WERI-Rb-1 (cell line): ENCODE results near the gene NEK6.

Experiments used
- DNase-seq: peaks from one replicate; pipeline ENCODE4 v3.0.0-alpha.2; 2020
- H3K27ac ChIP-seq: fragments of 250-450 bp; sonication (Bioruptor Pico); 2 replicates; pipeline ENCODE4 v1.5.1; 2020; ENCODE audit warnings: mild to moderate bottlenecking, moderate library complexity
- H3K27me3 ChIP-seq: fragments of 250-450 bp; sonication (Bioruptor Pico); 2 replicates; pipeline ENCODE4 v1.5.1; 2021; ENCODE audit warnings: mild to moderate bottlenecking, low read depth, moderate library complexity; ENCODE audit not compliant: insufficient read depth, severe bottlenecking
- H3K36me3 ChIP-seq: fragments of 250-450 bp; sonication (Bioruptor Pico); 2 replicates; pipeline ENCODE4 v1.5.1; 2020; ENCODE audit warnings: mild to moderate bottlenecking, moderate library complexity
- H3K4me3 ChIP-seq: 2 replicates; pipeline ENCODE4 v1.5.1; 2011; ENCODE audit warnings: low read depth, mild to moderate bottlenecking, control low read depth, low read length
- H3K9me3 ChIP-seq: fragments of 250-450 bp; sonication (Bioruptor Pico); 2 replicates; pipeline ENCODE4 v1.5.1; 2021; ENCODE audit warnings: mild to moderate bottlenecking, moderate library complexity; ENCODE audit not compliant: severe bottlenecking
- TF ChIP-seq, protein P1 (sequence below): IDR thresholded peaks from 2 replicates; pipeline ENCODE4 v1.5.1; 2011; ENCODE audit warnings: low read depth, mild to moderate bottlenecking, control low read depth, inconsistent platforms, low read length

The NEK6 gene

DNA sequence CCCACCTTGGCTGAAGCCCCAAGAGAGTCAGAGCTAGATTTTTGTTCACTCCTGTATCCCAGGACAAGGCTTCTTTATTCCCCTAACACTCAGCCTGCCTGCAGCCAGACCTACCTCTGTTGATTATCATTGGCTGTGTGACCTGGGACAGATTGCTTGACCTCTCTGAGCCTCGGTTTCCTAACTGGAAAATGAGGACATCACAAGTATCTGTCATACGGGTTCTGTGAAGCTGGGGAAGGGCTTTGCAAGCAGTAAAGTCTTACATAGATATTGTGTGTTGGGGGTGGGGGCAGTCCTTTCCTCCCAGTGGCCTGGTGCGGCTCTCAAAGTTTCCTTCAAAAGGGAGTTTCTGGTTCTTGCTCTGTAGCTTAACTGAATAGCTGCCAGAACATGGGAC lies 2.5 kb upstream of the NEK6 start:
- TF ChIP-seq, protein P1, sequence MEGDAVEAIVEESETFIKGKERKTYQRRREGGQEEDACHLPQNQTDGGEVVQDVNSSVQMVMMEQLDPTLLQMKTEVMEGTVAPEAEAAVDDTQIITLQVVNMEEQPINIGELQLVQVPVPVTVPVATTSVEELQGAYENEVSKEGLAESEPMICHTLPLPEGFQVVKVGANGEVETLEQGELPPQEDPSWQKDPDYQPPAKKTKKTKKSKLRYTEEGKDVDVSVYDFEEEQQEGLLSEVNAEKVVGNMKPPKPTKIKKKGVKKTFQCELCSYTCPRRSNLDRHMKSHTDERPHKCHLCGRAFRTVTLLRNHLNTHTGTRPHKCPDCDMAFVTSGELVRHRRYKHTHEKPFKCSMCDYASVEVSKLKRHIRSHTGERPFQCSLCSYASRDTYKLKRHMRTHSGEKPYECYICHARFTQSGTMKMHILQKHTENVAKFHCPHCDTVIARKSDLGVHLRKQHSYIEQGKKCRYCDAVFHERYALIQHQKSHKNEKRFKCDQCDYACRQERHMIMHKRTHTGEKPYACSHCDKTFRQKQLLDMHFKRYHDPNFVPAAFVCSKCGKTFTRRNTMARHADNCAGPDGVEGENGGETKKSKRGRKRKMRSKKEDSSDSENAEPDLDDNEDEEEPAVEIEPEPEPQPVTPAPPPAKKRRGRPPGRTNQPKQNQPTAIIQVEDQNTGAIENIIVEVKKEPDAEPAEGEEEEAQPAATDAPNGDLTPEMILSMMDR, result no peak
- no peak overlapping the region for H3K27ac ChIP-seq

DNA sequence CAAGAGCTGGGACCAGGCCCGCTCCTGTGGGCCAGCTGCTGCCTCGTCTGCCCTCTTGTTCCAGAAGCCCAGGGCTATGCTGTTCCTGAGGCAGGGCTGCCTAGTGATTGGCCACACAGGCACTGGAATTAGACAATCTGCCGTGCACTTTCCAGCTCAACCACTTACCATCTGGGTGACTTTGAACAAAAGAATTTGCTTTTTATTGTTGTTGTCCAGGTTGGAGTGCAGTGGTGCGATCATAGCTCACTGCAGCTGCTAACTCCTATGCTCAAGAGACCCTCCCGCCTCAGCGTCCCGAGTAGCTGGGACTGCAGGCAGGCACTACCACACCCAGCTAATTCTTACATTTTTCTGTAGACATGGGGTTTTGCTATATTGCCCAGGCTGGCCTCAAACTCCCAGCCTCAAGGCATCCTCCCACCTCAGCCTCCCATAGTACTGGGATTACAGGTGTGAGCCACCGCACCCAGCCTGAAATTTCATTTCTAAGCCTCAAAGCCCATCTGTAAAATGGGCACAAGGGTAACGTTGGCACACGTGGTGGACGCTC lies 1.2 kb upstream of the NEK6 start:
- no peaks in the 10 kb centered on the region for H3K36me3 ChIP-seq
- H3K27me3 ChIP-seq, result no peaks in the 10 kb centered on the region
- DNase-seq, result no peak
- no peaks in the 10 kb centered on the region for H3K9me3 ChIP-seq
- no peak overlapping the region for H3K27ac ChIP-seq
- TF ChIP-seq, protein P1, result no peak
- H3K4me3 ChIP-seq, result no peak overlapping the region

More for the DNA sequence above, 2.5 kb upstream of the NEK6 start:
- Histone ChIP-seq H3K27me3 (no peaks in the 10 kb centered on the region), H3K9me3 (no peaks in the 10 kb centered on the region), H3K36me3 (no peaks in the 10 kb centered on the region), H3K4me3 (no peak overlapping the region)
- DNase-seq, result no peak

DNA sequence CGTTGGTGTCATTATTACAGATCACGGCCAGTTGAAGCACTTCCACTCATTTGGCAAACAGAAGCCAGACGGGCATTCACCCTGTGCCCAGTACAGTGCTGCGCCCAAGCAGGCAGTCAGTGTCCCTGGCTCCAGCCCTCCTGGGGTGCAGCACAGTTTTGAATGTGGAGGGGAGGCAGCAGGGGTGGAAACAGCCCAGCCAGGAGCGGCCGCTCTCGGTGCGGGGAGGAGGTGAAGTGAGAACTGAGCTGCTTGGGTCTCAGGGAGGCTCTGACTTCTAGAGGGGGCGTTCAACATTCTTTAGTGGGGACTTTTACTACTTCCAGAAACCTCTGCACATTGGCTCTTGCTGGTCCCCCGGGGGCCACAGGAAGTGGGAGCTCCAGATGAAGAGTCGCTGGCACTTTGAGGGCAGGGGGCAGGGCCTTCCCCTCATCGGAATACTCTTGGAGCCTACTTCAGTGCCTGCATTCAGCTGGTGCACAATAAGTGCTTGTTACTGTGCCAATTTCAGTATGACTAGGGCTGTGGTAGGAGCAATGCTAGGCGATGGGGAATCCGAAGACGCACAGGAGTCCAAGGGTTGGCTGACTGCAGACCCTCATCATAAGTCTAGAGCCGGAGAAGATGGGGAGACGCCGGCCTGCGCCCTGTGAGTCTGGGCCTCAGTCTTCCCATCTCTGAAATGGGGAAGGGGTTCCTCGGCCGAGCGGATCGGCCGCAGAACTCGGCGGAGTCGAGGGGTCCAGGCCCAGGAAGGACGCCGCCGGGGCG lies 492 bp upstream of the NEK6 start:
- Histone ChIP-seq H3K27ac (no peak overlapping the region), H3K27me3 (no peaks in the 10 kb centered on the region), H3K4me3 (peak overlapping the region; percentile 32), H3K36me3 (no peaks in the 10 kb centered on the region), H3K9me3 (no peaks in the 10 kb centered on the region)
- TF ChIP-seq, protein P1, result no peak
- DNase-seq, result no peak

DNA sequence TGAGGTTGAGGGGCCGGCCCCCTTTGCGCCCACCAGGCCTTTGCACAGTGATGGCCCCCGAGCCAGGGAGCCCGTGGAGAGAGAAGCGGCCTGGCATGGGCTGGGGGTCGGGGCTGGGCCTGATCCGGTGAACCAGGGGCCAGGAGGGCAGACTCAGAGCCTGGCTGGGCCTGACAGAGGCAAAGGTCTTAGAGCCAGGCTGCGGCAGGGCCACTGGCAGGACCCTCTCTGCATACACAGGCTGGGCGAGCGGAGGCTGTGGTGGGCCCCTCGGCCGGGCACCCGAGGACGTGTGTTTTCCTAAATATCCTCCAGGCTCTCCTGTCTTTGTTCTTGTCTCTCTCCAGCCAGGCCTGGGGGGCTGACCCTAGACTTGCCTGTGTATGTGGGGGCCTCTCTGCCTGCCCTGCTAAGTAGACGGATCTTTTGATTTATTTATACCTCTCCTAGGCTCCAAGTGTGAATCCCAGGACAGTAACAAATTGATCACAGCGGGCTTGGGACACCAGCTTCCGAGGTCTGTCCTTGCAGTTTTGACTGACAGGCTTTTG lies 933 bp downstream of the NEK6 start:
- DNase-seq, result peak; percentile 35
- peak overlapping the region; percentile 49 for H3K4me3 ChIP-seq
- TF ChIP-seq, protein P1, result no peak
- no peaks in the 10 kb centered on the region for H3K9me3 ChIP-seq
- no peaks in the 10 kb centered on the region for H3K27me3 ChIP-seq
- H3K36me3 ChIP-seq, result no peaks in the 10 kb centered on the region
- H3K27ac ChIP-seq, result peak overlapping the region; percentile 47

DNA sequence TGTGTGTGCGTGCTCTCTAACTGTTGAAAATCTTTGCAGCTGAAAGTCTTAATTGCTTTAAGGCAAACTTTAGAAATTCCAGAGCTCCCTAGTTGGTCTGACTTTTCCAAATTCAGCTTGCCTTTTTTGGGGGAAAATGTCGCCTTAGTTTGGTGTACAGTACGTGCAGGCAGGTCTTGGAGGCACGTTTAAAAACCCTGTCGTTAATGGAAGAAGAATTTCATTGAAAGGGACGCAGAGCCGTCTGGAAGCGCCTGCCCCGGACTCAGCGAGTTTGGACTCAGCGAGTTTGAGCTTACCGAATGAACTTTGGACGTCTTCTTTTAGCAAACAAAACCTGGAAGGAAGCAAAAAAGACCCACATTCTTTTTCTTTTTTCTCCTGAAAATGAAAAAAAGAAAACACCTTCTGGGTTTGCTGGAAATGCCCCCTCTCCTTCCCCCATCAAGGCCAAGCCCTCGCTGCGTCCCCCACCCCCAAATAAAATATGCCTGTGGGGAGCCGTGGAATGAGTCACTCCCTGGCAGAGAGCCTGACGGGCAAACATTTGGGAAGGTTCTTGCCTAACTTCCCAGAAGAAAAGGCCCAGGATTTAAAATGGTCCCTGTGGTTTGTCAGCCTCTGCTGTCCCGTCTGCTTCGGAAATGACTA lies 1.5 kb downstream of the NEK6 start:
- no peaks in the 10 kb centered on the region for H3K9me3 ChIP-seq
- H3K36me3 ChIP-seq, result no peaks in the 10 kb centered on the region
- no peak overlapping the region for H3K27ac ChIP-seq
- H3K4me3 ChIP-seq, result peak overlapping the region; percentile 49
- no peak for DNase-seq
- TF ChIP-seq, protein P1, result no peak
- no peaks in the 10 kb centered on the region for H3K27me3 ChIP-seq
